Endothelial cell (in vitro differentiated cells): ENCODE data around the gene PUSL1. TPM values are rescaled to one million over a fixed set of nuclear protein-coding genes. Genes with fewer than 3 reads are reported as not detected.
"Not testable (repeated sequence)": the region's sequence is repeated elsewhere in the genome, so short reads cannot be mapped to it uniquely, and the experiment has no call there.

ENCODE experiments used
- DNase-seq: peaks from one replicate; pipeline ENCODE4 v3.0.0; 2021; ENCODE audit warnings: low spot score
- H3K27ac Mint-ChIP-seq: one replicate; pipeline ENCODE4 v1.8.0; 2021; ENCODE audit warnings: mixed read lengths, inconsistent platforms; ENCODE audit not compliant: unreplicated experiment
- H3K27me3 Mint-ChIP-seq: one replicate; pipeline ENCODE4 v1.8.0; 2021; ENCODE audit warnings: mild to moderate bottlenecking, moderate library complexity, mixed read lengths, inconsistent platforms; ENCODE audit not compliant: unreplicated experiment
- H3K36me3 Mint-ChIP-seq: one replicate; pipeline ENCODE4 v1.8.0; 2021; ENCODE audit warnings: mild to moderate bottlenecking, low read depth, mixed read lengths, inconsistent platforms; ENCODE audit not compliant: unreplicated experiment
- H3K4me1 Mint-ChIP-seq: one replicate; pipeline ENCODE4 v1.8.0; 2021; ENCODE audit warnings: mild to moderate bottlenecking, mixed read lengths, inconsistent platforms; ENCODE audit not compliant: unreplicated experiment
- H3K4me3 Mint-ChIP-seq: one replicate; pipeline ENCODE4 v1.8.0; 2021; ENCODE audit warnings: mild to moderate bottlenecking, mixed read lengths, inconsistent platforms; ENCODE audit not compliant: unreplicated experiment
- H3K9me3 Mint-ChIP-seq: one replicate; pipeline ENCODE4 v1.8.0; 2021; ENCODE audit warnings: mixed read lengths, inconsistent platforms; ENCODE audit not compliant: unreplicated experiment
- total RNA-seq: library from RNA; stranded (reverse); fragmentation: NEBNext Ultra II Directional; extraction: Animal tissue kit (Norgen Biotek cat#: 25700); gene quantifications from one replicate; pipeline ENCODE4 v1.2.1, GENCODE V29; 2021; ENCODE audit not compliant: unreplicated experiment
- TF ChIP-seq, protein P1 (sequence below): fragments of 200-600 bp; sonication (generic); IDR thresholded peaks from one replicate; pipeline ENCODE4 v1.5.0; 2021; ENCODE audit warnings: antibody characterized with exemption; ENCODE audit not compliant: unreplicated experiment

The PUSL1 gene
- total RNA-seq, 1 donor from 2014 or later, result 14.0 TPM

DNA sequence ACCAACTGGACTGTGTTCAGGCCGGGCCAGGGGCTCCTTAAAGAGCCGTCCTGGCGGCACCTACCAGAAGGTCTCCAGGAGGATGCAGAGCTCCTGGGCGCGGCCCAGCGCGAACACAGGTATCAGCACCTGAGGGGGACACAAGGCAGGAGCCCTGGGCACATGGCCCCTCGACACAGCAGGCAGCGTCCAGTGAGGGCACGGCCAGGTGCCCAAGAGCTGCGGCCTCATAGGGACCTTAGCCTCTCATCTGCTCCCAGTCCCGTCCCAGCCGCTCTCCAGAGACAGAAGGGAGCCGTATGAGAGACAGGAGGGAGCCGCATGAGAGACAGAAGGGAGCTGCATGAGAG lies 5.8 kb downstream of the PUSL1 start:
- H3K4me3 Mint-ChIP-seq, result no peak overlapping the region
- peaks cover 5% of the 10 kb centered on the region for H3K36me3 Mint-ChIP-seq
- H3K27me3 Mint-ChIP-seq, result peaks cover 4% of the 10 kb centered on the region
- TF ChIP-seq, protein P1, sequence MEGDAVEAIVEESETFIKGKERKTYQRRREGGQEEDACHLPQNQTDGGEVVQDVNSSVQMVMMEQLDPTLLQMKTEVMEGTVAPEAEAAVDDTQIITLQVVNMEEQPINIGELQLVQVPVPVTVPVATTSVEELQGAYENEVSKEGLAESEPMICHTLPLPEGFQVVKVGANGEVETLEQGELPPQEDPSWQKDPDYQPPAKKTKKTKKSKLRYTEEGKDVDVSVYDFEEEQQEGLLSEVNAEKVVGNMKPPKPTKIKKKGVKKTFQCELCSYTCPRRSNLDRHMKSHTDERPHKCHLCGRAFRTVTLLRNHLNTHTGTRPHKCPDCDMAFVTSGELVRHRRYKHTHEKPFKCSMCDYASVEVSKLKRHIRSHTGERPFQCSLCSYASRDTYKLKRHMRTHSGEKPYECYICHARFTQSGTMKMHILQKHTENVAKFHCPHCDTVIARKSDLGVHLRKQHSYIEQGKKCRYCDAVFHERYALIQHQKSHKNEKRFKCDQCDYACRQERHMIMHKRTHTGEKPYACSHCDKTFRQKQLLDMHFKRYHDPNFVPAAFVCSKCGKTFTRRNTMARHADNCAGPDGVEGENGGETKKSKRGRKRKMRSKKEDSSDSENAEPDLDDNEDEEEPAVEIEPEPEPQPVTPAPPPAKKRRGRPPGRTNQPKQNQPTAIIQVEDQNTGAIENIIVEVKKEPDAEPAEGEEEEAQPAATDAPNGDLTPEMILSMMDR, result no peak
- H3K4me1 Mint-ChIP-seq, result peaks cover 6% of the 10 kb centered on the region
- no peak overlapping the region for H3K27ac Mint-ChIP-seq
- no peak for DNase-seq
- no peaks in the 10 kb centered on the region for H3K9me3 Mint-ChIP-seq

- H3K27me3 Mint-ChIP-seq, result peaks cover 3% of the 10 kb centered on the region
These were observed 6.4 kb downstream of the PUSL1 start for GRCh38 chr1:1314678-1315335.

GRCh38 chr1:1315435-1315954 lies 7.1 kb downstream of the PUSL1 start:
- Mint-ChIP-seq H3K4me1 (peaks cover 6% of the 10 kb centered on the region), H3K9me3 (no peaks in the 10 kb centered on the region), H3K27me3 (peaks cover 5% of the 10 kb centered on the region), H3K4me3 (no peak overlapping the region), H3K36me3 (peaks cover 8% of the 10 kb centered on the region), H3K27ac (no peak overlapping the region)
- no peak for DNase-seq
- TF ChIP-seq, protein P1, result no peak

More at GRCh38 chr1:1314678-1315335, 6.4 kb downstream of the PUSL1 start:
- Mint-ChIP-seq H3K4me3 (no peak overlapping the region), H3K9me3 (no peaks in the 10 kb centered on the region), H3K27ac (no peak overlapping the region), H3K4me1 (peaks cover 6% of the 10 kb centered on the region), H3K36me3 (peaks cover 8% of the 10 kb centered on the region)
- DNase-seq, result no peak
- TF ChIP-seq, protein P1, result no peak

DNA sequence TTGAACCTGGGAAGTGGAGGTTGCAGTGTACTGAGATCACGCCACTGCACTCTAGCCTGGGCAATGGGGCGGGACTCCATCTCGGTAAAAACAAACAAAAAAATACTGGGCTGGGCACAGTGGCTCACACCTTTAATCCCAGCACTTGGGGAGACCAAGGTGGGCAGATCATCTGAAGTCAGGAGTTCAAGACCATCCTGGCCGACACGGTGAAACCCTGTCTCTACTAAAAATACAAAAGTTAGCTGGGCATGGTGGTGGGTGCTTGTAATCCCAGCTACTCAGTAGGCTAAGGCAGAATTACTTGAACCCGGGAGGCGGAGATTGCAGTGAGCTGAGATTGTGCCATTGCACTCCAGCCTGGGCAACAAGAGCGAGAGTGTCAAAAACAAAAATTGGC lies 7.8 kb downstream of the PUSL1 start:
- H3K4me3 Mint-ChIP-seq, H3K36me3 Mint-ChIP-seq: not testable (repeated sequence)

GRCh38 chr1:1317420-1317819 lies 9.0 kb downstream of the PUSL1 start:
- H3K4me3 Mint-ChIP-seq, result no peak overlapping the region
- H3K36me3 Mint-ChIP-seq, result peaks cover 8% of the 10 kb centered on the region
- peaks cover 10% of the 10 kb centered on the region for H3K4me1 Mint-ChIP-seq
- no peaks in the 10 kb centered on the region for H3K9me3 Mint-ChIP-seq
- DNase-seq, result no peak
- TF ChIP-seq, protein P1, result no peak
- peaks cover 7% of the 10 kb centered on the region for H3K27me3 Mint-ChIP-seq
- peak overlapping the region; percentile 26 for H3K27ac Mint-ChIP-seq

More for the DNA sequence above, 7.8 kb downstream of the PUSL1 start:
- not testable (repeated sequence) for DNase-seq, H3K9me3 Mint-ChIP-seq, H3K27me3 Mint-ChIP-seq, H3K27ac Mint-ChIP-seq, H3K4me1 Mint-ChIP-seq
